K562 (cell line): Measurements from ENCODE around the gene NUF2. TPM values are rescaled to one million over a fixed set of nuclear protein-coding genes. Genes with fewer than 3 reads are reported as not detected.

Experiments
- ATAC-seq: fragments of 200-7000 bp; cut with Tn5 transposase; 3 replicates; pipeline ENCODE4 v1.9.1; 2020; ENCODE audit warnings: moderate library complexity
- BruUV-seq: library from RNA; stranded (reverse); fragments of 400-500 nt; replicated peaks from 2 replicates; lab custom pipeline; 2021; lab: Mats Ljungman, UMichigan
- CTCF ChIA-PET: fragments of 300-600 bp; formaldehyde crosslinking; extraction: SDS; loops from one replicate; lab custom pipeline; 2021; ENCODE audit warnings: low intra/inter-chr PET ratio; lab: Yijun Ruan, JAX
- POLR2A ChIA-PET: fragments of 300-600, 350-650 bp; sonication (Branson Sonifier 250); formaldehyde crosslinking; extraction: SDS; loops from one replicate; lab custom pipeline; 2021; ENCODE audit warnings: antibody characterized with exemption, inconsistent platforms; lab: Yijun Ruan, JAX
- DNase-seq, 4 experiments: peaks; one replicate each; pipeline versions ENCODE4 v3.0.0 to v3.0.0-alpha.2; 2011 to 2018; ENCODE audit warnings: low spot score in 3 of 4, mixed read lengths in 3 of 4; ENCODE audit errors: extremely low read depth in 1 of 4
- FAIRE-seq: peaks from 2 replicates; lab custom pipeline; 2011; peaks lifted over from hg19 to GRCh38; lab: Jason Lieb, UNC
- H2AFZ ChIP-seq: 2 replicates; pipeline ENCODE4 v1.6.0; 2011; ENCODE audit warnings: low read depth, low read length, control low read depth, inconsistent platforms
- H3K27ac ChIP-seq: fragments of 200-600 bp; 3 replicates; pipeline ENCODE4 v1.8.0; 2011; ENCODE audit warnings: low read depth, mild to moderate bottlenecking, control low read depth, inconsistent platforms, low read length, moderate library complexity, mixed read lengths; ENCODE audit errors: extremely low read depth
- H3K27me3 ChIP-seq, 2 experiments: fragments of 300-600 bp in 1 of 2; 2 replicates in 1 of 2; 3 replicates in 1 of 2; pipeline versions ENCODE4 v1.6.0 to v1.8.0; 2011; ENCODE audit warnings: inconsistent platforms in 2 of 2, low read length in 2 of 2, mild to moderate bottlenecking in 1 of 2, mixed read lengths in 1 of 2, moderate library complexity in 1 of 2; ENCODE audit not compliant: control insufficient read depth in 2 of 2, insufficient read depth in 2 of 2
- H3K36me3 ChIP-seq: fragments of 300-600 bp; 3 replicates; pipeline ENCODE4 v1.8.0; 2011; ENCODE audit warnings: mild to moderate bottlenecking, low read length, inconsistent platforms; ENCODE audit not compliant: control insufficient read depth, insufficient read depth
- H3K4me1 ChIP-seq, 2 experiments: fragments of 200-600 bp in 1 of 2; replicated peaks in 1 of 2; 2 replicates in 1 of 2; 3 replicates in 1 of 2; pipeline versions ENCODE4 v1.5.1 to v1.8.0; 2011; ENCODE audit warnings: inconsistent platforms in 2 of 2, low read length in 2 of 2, mild to moderate bottlenecking in 1 of 2, mixed read lengths in 1 of 2, moderate library complexity in 1 of 2; ENCODE audit not compliant: control insufficient read depth in 2 of 2, insufficient read depth in 2 of 2
- H3K4me2 ChIP-seq: 2 replicates; pipeline ENCODE4 v1.6.1; 2011; ENCODE audit warnings: low read length, control low read depth, inconsistent platforms, mixed read lengths; ENCODE audit not compliant: insufficient read depth
- H3K4me3 ChIP-seq: fragments of 200-600 bp; sonication (generic), shearing (Covaris generic); 2 replicates; pipeline ENCODE4 v1.5.1; 2016; ENCODE audit warnings: control low read depth, inconsistent platforms
- H3K79me2 ChIP-seq: fragments of 200-600 bp; 3 replicates; pipeline ENCODE4 v1.8.0; 2011; ENCODE audit warnings: low read length, inconsistent platforms; ENCODE audit not compliant: control insufficient read depth, insufficient read depth
- H3K9ac ChIP-seq, 2 experiments: 2 replicates each; pipeline versions ENCODE4 v1.6.0 to v1.6.1; 2011; ENCODE audit warnings: low read depth in 2 of 2, low read length in 2 of 2, control low read depth in 1 of 2, inconsistent platforms in 1 of 2, mild to moderate bottlenecking in 1 of 2, mixed read lengths in 1 of 2; ENCODE audit not compliant: insufficient read depth in 1 of 2
- H3K9me1 ChIP-seq: one replicate; pipeline ENCODE4 v1.6.0; 2011; ENCODE audit warnings: inconsistent platforms, mild to moderate bottlenecking, low read length, moderate library complexity; ENCODE audit not compliant: control insufficient read depth, insufficient read depth
- H3K9me3 ChIP-seq: replicated peaks from 2 replicates; pipeline ENCODE4 v1.5.1; 2011; ENCODE audit warnings: low read depth, low read length, inconsistent platforms; ENCODE audit not compliant: control insufficient read depth, insufficient read depth
- H4K20me1 ChIP-seq: replicated peaks from 2 replicates; pipeline ENCODE4 v1.6.1; 2011; ENCODE audit warnings: low read length, inconsistent platforms, mixed read lengths; ENCODE audit not compliant: control insufficient read depth, insufficient read depth
- CREB1 ChIP-seq, 2 experiments: sonication (generic) in 1 of 2; formaldehyde crosslinking in 1 of 2; IDR thresholded peaks; 2 replicates each; pipeline versions ENCODE4 v1.6.1 to v1.8.0; 2012 to 2022; ENCODE audit warnings: inconsistent platforms in 1 of 2, mild to moderate bottlenecking in 1 of 2, missing genetic modification reagents in 1 of 2, moderate library complexity in 1 of 2
- GMEB1 ChIP-seq: fragments of 250-450 bp; sonication (Bioruptor Pico); IDR thresholded peaks from 2 replicates; pipeline ENCODE4 v1.4.0; 2020; ENCODE audit warnings: mild to moderate bottlenecking
- MLX ChIP-seq, 2 experiments: fragments of 450-650 bp in 1 of 2; sonication (generic) in 1 of 2; formaldehyde crosslinking; conservative IDR thresholded peaks; 2 replicates each; pipeline versions ENCODE4 v1.4.0 to v1.8.1; 2020 to 2022; ENCODE audit warnings: mild to moderate bottlenecking in 1 of 2, missing genetic modification reagents in 1 of 2
- OTX1 ChIP-seq: fragments of 450-650 bp; formaldehyde crosslinking; IDR thresholded peaks from 2 replicates; pipeline ENCODE4 v1.4.0; 2022; ENCODE audit warnings: mild to moderate bottlenecking
- RBM15 ChIP-seq: fragments of 200-400 bp; formaldehyde crosslinking; IDR thresholded peaks from 2 replicates; pipeline ENCODE4 v1.6.1; 2018; ENCODE audit warnings: mild to moderate bottlenecking, low read length, moderate library complexity; ENCODE audit not compliant: insufficient read depth
- RFX7 ChIP-seq: fragments of 250-450 bp; sonication (Bioruptor Pico); IDR thresholded peaks from 2 replicates; pipeline ENCODE4 v1.5.1; 2021; ENCODE audit warnings: mild to moderate bottlenecking
- ZBTB1 ChIP-seq: sonication (generic); formaldehyde crosslinking; IDR thresholded peaks from 2 replicates; pipeline ENCODE4 v1.8.1; 2023; ENCODE audit warnings: missing genetic modification reagents, low read depth, mild to moderate bottlenecking, borderline replicate concordance
- ZBTB7A ChIP-seq: IDR thresholded peaks from 2 replicates; pipeline ENCODE4 v1.6.1; 2011; ENCODE audit warnings: low read depth, mild to moderate bottlenecking, low read length, moderate library complexity, borderline replicate concordance; ENCODE audit not compliant: control insufficient read depth
- ZC3H8 ChIP-seq: fragments of 450-650 bp; IDR thresholded peaks from 2 replicates; pipeline ENCODE4 v1.6.1; 2017
- WGBS: fragments of 100-300 bp; shearing (Covaris generic); methylation state at CpG from one replicate; pipeline ENCODE4 v1.1.6; 2016; ENCODE audit warnings: low coverage, mixed read lengths; ENCODE audit not compliant: insufficient coverage; ENCODE audit errors: missing lambda C conversion rate; 5-methylcytosine and 5-hydroxymethylcytosine counted together
- in situ Hi-C: fragments of 300-500 bp; cut with MboI; formaldehyde crosslinking; loops from 4 replicates; pipeline ENCODE4 v1.15.0; 2018; ENCODE audit warnings: inconsistent platforms, mixed read lengths
- intact Hi-C: fragments of 100-400 bp; cut with micrococcal nuclease; formaldehyde crosslinking; loops from 2 replicates; pipeline ENCODE4 v1.14.2; 2022
- polyA plus RNA-seq, 8 experiments: library from polyadenylated mRNA; depleted of rRNA in 4 of 8; stranded (reverse) in 5 of 8; unstranded in 3 of 8; fragments of >200 nt; fragmentation: Nextera tagmentation in 2 of 8; fragmentation: Illumina TruSeq in 1 of 8; extraction: Ambion mirVana in 2 of 8; extraction: Trizol in 1 of 8; gene quantifications; 2 replicates each; pipeline versions ENCODE4 v1.2.1 to v1.2.3, GENCODE V29; 2011 to 2014; ENCODE audit warnings: inconsistent platforms in 1 of 8, missing spikeins in 1 of 8
- total RNA-seq, 7 experiments: library from RNA; depleted of rRNA in 6 of 7; stranded (reverse); fragments of >200 nt in 6 of 7; fragmentation: Illumina TruSeq in 2 of 7; extraction: Trizol in 2 of 7; gene quantifications; 2 replicates each; pipeline versions ENCODE4 v1.2.1 to v1.2.3, GENCODE V29; 2011 to 2021; ENCODE audit warnings: low replicate concordance in 1 of 7
- TF ChIP-seq, protein P1 (sequence below): fragments of 450-650 bp; IDR thresholded peaks from 2 replicates; pipeline ENCODE4 v1.6.1; 2016; ENCODE audit warnings: low read depth, mild to moderate bottlenecking, moderate library complexity

Gene NUF2
- total and polyA plus RNA-seq, 9 of the 15 experiments (the other 6 are each of a cell fraction or from before 2014, with no cell fraction given): 42.5 to 90.0 (median 60.3) TPM

DNA sequence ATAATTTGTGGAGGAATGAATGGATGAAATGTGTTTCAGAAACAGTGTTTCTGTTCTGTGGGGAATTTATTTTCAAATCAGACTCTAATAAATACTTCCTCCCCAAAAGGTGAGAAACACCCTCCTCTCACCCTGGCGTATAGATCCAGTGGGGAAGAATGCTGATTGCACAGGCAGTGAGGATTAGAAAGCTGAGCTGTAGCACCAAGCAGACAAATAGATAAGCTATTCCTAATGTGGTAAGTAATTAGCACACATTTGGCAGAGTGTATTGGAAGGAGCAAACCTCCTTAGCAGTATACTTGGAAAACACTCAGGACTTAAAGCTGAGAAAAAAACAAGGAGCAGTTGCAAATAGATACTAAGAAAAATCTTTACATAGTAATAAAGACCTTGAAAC is 50.8 kb downstream of the NUF2 start (continued):
- TF ChIP-seq MLX (CRISPR knock-in tag; conservative IDR thresholded peaks at IDR 0.05): no peak
- TF ChIP-seq ZC3H8: no peak
- TF ChIP-seq RFX7 (CRISPR knock-in tag): no peak
- TF ChIP-seq, all 486 proteins: peak for 0

DNA sequence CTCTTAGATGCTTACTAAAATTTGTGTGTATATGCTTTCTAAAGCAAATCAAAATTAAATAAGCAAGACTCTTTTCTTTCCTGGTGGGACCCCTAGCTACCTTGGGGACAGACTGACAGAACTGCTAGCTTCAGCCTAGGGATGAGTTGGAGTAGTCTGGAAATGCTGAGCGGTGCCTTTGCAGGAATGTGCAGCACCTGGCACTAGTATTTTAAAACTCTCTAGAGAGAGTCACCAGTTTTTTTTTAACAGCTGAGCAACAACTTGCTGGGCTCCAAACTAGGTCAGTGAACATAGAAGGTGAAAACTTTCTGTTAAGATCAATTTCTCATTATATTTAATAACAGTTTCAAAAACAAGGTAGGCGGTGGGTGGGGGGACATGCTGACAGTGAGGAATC is 56.8 kb downstream of the NUF2 start:
- FAIRE-seq: no peak
- ATAC-seq: no peak

More for the DNA sequence above, 56.8 kb downstream of the NUF2 start:
- CTCF ChIA-PET: no interaction called here
- in situ Hi-C loops: no loop called here
- no peak overlapping the region for H3K9ac ChIP-seq
- 2% methylated on average over 2 of the region's 2 CpGs for WGBS
- no peak for DNase-seq
- H3K27ac ChIP-seq: no peak overlapping the region
- no peaks in the 10 kb centered on the region for H3K9me1 ChIP-seq
- no peak for TF ChIP-seq ZBTB7A
- TF ChIP-seq OTX1 (CRISPR knock-in tag): no peak
- TF ChIP-seq GMEB1: no peak
- TF ChIP-seq, protein P1, sequence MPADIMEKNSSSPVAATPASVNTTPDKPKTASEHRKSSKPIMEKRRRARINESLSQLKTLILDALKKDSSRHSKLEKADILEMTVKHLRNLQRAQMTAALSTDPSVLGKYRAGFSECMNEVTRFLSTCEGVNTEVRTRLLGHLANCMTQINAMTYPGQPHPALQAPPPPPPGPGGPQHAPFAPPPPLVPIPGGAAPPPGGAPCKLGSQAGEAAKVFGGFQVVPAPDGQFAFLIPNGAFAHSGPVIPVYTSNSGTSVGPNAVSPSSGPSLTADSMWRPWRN: no peak
- TF ChIP-seq CREB1 (IDR thresholded peaks at IDR 0.05): no peak
- no peak for TF ChIP-seq CREB1 (CRISPR knock-in tag; IDR thresholded peaks at IDR 0.05)
- no peak for TF ChIP-seq ZBTB1 (CRISPR knock-in tag)
- TF ChIP-seq RBM15: no peak
- TF ChIP-seq, all 486 proteins: peak for 0
- Histone ChIP-seq H4K20me1 (no peaks in the 10 kb centered on the region), H3K27me3 (no peaks in the 10 kb centered on the region), H3K9me3 (no peaks in the 10 kb centered on the region), H3K4me1 (no peaks in the 10 kb centered on the region), H3K79me2 (no peaks in the 10 kb centered on the region), H3K4me2 (no peak overlapping the region), H3K4me3 (no peak overlapping the region), H2AFZ (no peak overlapping the region), H3K36me3 (no peaks in the 10 kb centered on the region)
- intact Hi-C loops: no loop called here
- no TSS peak for BruUV-seq
- POLR2A ChIA-PET: no interaction called here
